Umbilical cord (tissue), 2 donors: ENCODE measurements around the gene LAMTOR3. TPM values are rescaled to one million over a fixed set of nuclear protein-coding genes. Genes with fewer than 3 reads are reported as not detected.
A peak's percentile ranks its signal among the peaks of the same experiment; 100 is the strongest.

ENCODE experiments used
- DNase-seq: peaks from one replicate; pipeline ENCODE4 v3.0.0-alpha.2; 2015; ENCODE audit warnings: low spot score
- total RNA-seq: library from RNA; depleted of rRNA; stranded (reverse); fragments of >200 nt; gene quantifications from one replicate; pipeline ENCODE4 v1.2.3, GENCODE V29; 2014; ENCODE audit warnings: low replicate concordance; ENCODE audit not compliant: insufficient read depth

The LAMTOR3 gene
- total RNA-seq, 1 donor from 2014 or later: 23.4 TPM

- DNase-seq: no peak
Measured at GRCh38 chr4:99861120-99861905, 32.9 kb downstream of the LAMTOR3 start.

GRCh38 chr4:99860521-99860920, 33.7 kb downstream of the LAMTOR3 start:
- DNase-seq: no peak

GRCh38 chr4:99859618-99860017, 34.6 kb downstream of the LAMTOR3 start:
- no peak for DNase-seq

GRCh38 chr4:99857307-99857706, 36.9 kb downstream of the LAMTOR3 start:
- DNase-seq: no peak

GRCh38 chr4:99856166-99856565, 38.1 kb downstream of the LAMTOR3 start:
- DNase-seq: peak; percentile 19

GRCh38 chr4:99855678-99856077, 38.5 kb downstream of the LAMTOR3 start:
- DNase-seq: peak; percentile 16

GRCh38 chr4:99853999-99854398, 40.2 kb downstream of the LAMTOR3 start:
- DNase-seq: no peak

GRCh38 chr4:99853190-99853589, 41.0 kb downstream of the LAMTOR3 start:
- no peak for DNase-seq

- DNase-seq: no peak
Measured at GRCh38 chr4:99852199-99852749, 42.0 kb downstream of the LAMTOR3 start.

- DNase-seq: no peak
Measured at GRCh38 chr4:99848591-99849001, 45.6 kb downstream of the LAMTOR3 start.

GRCh38 chr4:99847362-99847976, 46.8 kb downstream of the LAMTOR3 start:
- DNase-seq: no peak

GRCh38 chr4:99846891-99847290, 47.3 kb downstream of the LAMTOR3 start:
- no peak for DNase-seq

- no peak for DNase-seq
Measured at GRCh38 chr4:99845708-99846469, 48.3 kb downstream of the LAMTOR3 start.

- no peak for DNase-seq
Measured at GRCh38 chr4:99845179-99845578, 49.0 kb downstream of the LAMTOR3 start.

- no peak for DNase-seq
Measured at GRCh38 chr4:99844048-99844447, 50.2 kb downstream of the LAMTOR3 start.

GRCh38 chr4:99843413-99843812, 50.8 kb downstream of the LAMTOR3 start:
- DNase-seq: no peak

GRCh38 chr4:99841129-99841528, 53.1 kb downstream of the LAMTOR3 start:
- DNase-seq: no peak

GRCh38 chr4:99838927-99839326, 55.3 kb downstream of the LAMTOR3 start:
- no peak for DNase-seq

GRCh38 chr4:99835942-99836341, 58.3 kb downstream of the LAMTOR3 start:
- no peak for DNase-seq

GRCh38 chr4:99834569-99834968, 59.7 kb downstream of the LAMTOR3 start:
- no peak for DNase-seq

GRCh38 chr4:99833756-99834155, 60.5 kb downstream of the LAMTOR3 start:
- no peak for DNase-seq

- DNase-seq: no peak
Measured at GRCh38 chr4:99832758-99833157, 61.5 kb downstream of the LAMTOR3 start.
